GM08714 (cell line): ENCODE results near the gene STX19.

Experiments
- H3K4me3 ChIP-seq: fragments of 200-500 bp; sonication (Bioruptor generic); 2 replicates; pipeline ENCODE4 v1.5.1; 2014; ENCODE audit warnings: mild to moderate bottlenecking, low read length, inconsistent platforms
- ZNF274 ChIP-seq: IDR thresholded peaks from 2 replicates; pipeline ENCODE4 v1.6.1; 2012; ENCODE audit warnings: mild to moderate bottlenecking, low read depth, low read length

STX19 gene

GRCh38 chr3:94008253-94008652, 20.1 kb downstream of the STX19 start:
- no peak overlapping the region for H3K4me3 ChIP-seq
- no peak for TF ChIP-seq ZNF274

- TF ChIP-seq ZNF274: no peak
- no peak overlapping the region for H3K4me3 ChIP-seq
Measured at GRCh38 chr3:94004301-94004910, 24.0 kb downstream of the STX19 start.

GRCh38 chr3:94001827-94002495, 26.4 kb downstream of the STX19 start:
- H3K4me3 ChIP-seq: no peak overlapping the region
- no peak for TF ChIP-seq ZNF274

- no peak for TF ChIP-seq ZNF274
Measured at GRCh38 chr3:94001191-94001590, 27.2 kb downstream of the STX19 start.

GRCh38 chr3:93994056-93994455, 34.3 kb downstream of the STX19 start:
- TF ChIP-seq ZNF274: no peak
- H3K4me3 ChIP-seq: no peak overlapping the region

More at GRCh38 chr3:94001191-94001590, 27.2 kb downstream of the STX19 start:
- no peak overlapping the region for H3K4me3 ChIP-seq

- TF ChIP-seq ZNF274: no peak
- H3K4me3 ChIP-seq: no peak overlapping the region
Measured at GRCh38 chr3:93992207-93992606, 36.2 kb downstream of the STX19 start.

GRCh38 chr3:93991631-93992030, 36.8 kb downstream of the STX19 start:
- TF ChIP-seq ZNF274: no peak
- no peak overlapping the region for H3K4me3 ChIP-seq

GRCh38 chr3:93989241-93989640, 39.2 kb downstream of the STX19 start:
- TF ChIP-seq ZNF274: no peak

GRCh38 chr3:93988764-93989163, 39.6 kb downstream of the STX19 start:
- H3K4me3 ChIP-seq: no peak overlapping the region
- TF ChIP-seq ZNF274: no peak

More at GRCh38 chr3:93989241-93989640, 39.2 kb downstream of the STX19 start:
- H3K4me3 ChIP-seq: no peak overlapping the region

GRCh38 chr3:93988283-93988682, 40.1 kb downstream of the STX19 start:
- TF ChIP-seq ZNF274: no peak
- no peak overlapping the region for H3K4me3 ChIP-seq

GRCh38 chr3:93984618-93985017, 43.8 kb downstream of the STX19 start:
- TF ChIP-seq ZNF274: no peak
- no peak overlapping the region for H3K4me3 ChIP-seq

GRCh38 chr3:93983408-93983807, 45.0 kb downstream of the STX19 start:
- H3K4me3 ChIP-seq: no peak overlapping the region
- TF ChIP-seq ZNF274: no peak

- TF ChIP-seq ZNF274: no peak
- no peak overlapping the region for H3K4me3 ChIP-seq
Measured at GRCh38 chr3:93981649-93982048, 46.7 kb downstream of the STX19 start.

- no peak for TF ChIP-seq ZNF274
Measured at GRCh38 chr3:93979850-93980676, 48.3 kb downstream of the STX19 start, which contains the start of gene ARL13B. TSS of gene ARL13B (plus strand) at chr3:93980155. CDS start at chr3:93980424, 269 bp downstream.

More at GRCh38 chr3:93979850-93980676, 48.3 kb downstream of the STX19 start, which contains the start of gene ARL13B:
- H3K4me3 ChIP-seq: peak within 1 kb of the TSS; percentile 81
